ENCODE results near the gene AQP1.

The AQP1 gene

DNA sequence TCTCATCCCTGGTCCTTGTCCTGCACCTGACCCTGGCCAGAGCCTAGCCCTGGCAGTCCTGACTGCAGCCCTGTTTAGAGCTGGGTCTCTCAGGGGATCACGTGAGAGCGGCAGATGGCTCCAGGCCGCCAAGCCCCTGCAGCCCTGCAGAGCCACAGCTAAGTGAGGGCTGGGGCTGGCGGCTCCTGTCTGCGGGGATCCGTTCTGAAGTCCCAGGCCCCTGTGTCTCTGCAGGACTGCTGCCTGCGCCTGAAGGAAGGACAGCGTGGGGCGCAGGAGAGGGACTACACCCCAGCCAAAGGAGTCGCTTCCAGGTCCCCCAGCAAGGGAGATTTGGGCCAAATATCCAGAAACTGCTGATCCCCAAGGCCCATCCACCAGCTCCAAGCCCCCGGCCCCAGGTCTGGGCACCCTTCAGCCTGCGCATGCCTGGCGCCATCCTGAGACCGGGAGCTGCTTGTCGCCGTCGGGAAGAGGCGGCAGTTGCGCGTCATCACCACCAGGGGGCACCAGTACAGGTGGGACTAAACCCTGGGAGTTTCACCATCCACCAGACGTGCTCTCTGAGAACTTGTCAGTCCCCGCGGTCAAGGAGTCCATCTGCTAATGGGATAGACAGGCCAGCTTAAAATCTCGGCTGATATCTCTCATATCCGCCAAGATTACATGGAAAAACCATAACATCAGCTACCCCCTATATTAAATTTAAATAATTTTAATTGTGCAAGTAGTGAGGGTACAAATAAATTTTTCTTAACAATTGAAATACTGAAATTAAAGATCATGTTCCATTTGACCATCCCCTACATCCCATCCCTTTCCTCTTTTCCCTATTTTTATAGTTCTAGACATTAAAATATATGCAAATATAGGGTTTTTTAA, 27.0 kb downstream of the AQP1 start:
- peak; percentile 97 for DNase-seq

DNA sequence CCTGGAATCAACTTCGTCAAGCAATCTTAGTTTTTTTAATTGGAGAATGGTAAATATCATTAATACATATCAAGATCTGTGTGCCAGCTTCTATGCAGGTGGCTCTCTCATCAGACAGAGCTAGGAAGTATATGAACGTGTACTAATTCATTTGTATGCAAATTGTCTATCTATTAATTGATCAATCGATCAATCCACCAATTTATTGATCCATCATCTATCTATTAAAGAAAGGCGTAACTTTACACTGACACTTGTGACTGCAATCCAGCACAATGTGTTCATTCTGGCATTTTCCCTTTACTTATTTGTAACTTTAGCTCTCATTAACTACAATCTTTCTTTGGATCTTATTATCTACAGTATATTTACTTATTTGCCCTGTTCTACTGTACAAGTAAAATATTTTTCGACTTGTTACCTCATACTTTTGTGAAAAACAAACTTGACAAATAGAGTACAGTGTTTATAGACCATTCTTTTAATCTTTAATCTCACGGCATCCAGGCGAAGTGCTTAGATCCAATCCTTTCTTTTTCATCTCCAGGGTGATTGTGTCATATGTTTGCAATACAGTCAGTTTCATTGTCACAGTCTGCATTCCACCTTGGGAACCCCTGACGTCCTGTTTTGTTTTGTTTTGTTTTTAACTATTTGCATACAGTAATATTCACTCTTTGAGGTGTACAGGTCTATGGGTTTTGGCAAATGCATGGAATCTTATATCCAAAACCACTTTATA, 30.1 kb downstream of the AQP1 start:
- DNase-seq: no peak

GRCh38 chr7:30950197-30950596, 38.5 kb downstream of the AQP1 start:
- no peak for DNase-seq

DNA sequence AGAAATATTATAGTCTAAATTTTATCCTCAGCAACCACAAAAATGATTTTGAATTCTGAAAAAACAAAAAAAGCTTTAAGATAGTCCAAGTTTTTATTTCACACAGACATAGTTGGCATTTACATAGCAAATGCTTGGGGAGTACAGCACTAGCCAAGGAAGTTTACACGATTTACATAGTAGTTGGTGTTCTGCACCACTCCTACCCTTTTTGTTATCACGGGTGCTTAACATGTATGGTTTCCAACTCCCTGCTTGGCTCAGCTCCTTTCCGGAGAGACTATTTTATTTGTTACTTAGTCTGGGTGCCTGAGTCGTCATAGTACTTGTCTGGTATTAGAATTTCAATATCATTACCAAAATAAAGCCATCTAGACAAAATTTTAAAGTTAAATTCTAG, 43.3 kb downstream of the AQP1 start:
- DNase-seq: no peak

- DNase-seq: no peak
Observed at GRCh38 chr7:30956704-30957103, 45.1 kb downstream of the AQP1 start.

GRCh38 chr7:30963842-30964241, 52.2 kb downstream of the AQP1 start, which contains the start of gene GHRHR:
Gene GHRHR (plus strand): TSS chr7:30963953. CDS start chr7:30964069, 116 bp downstream.
- no peak for DNase-seq

DNA sequence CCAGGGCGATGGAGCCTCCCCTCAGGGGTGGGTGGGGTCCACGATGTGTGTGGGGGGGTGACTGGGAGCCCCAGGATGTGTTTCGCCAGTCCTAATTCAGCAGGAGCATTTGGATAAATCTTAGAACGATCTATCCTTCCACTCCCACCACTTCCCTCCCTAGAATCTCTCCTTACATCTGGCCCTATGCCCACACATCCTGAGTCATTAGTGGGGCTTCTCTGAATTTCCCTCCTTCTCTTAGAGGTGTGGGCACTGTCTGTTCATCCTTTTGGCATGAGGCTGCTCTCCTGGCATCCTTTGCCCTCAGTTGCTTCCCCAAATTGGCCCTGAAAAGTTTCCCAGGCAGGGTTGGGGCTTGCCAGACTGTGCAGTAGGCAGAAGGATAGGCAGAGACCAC, 53.7 kb downstream of the AQP1 start:
- no peak for DNase-seq

GRCh38 chr7:30965883-30966282, 54.2 kb downstream of the AQP1 start:
- DNase-seq: no peak

GRCh38 chr7:30968294-30968693, 56.6 kb downstream of the AQP1 start:
- DNase-seq: no peak

- DNase-seq: peak; percentile 49
Observed at GRCh38 chr7:30968747-30969603, 57.3 kb downstream of the AQP1 start.

DNA sequence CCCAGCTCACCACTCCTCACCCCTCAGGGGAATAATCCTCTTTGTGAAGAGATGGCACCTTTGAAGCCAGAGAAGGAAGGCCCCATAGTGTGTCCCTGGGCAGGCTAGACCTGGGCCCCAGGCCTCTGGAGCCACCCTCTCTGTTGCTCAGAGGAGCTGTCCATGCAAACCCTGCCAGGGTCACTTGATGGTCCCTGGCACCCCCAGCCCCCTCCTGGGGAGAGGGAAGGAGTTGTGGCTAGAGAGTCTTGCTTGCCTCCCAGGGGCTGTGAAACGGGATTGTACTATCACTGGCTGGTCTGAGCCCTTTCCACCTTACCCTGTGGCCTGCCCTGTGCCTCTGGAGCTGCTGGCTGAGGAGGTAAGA, 57.9 kb downstream of the AQP1 start:
- no peak for DNase-seq

DNA sequence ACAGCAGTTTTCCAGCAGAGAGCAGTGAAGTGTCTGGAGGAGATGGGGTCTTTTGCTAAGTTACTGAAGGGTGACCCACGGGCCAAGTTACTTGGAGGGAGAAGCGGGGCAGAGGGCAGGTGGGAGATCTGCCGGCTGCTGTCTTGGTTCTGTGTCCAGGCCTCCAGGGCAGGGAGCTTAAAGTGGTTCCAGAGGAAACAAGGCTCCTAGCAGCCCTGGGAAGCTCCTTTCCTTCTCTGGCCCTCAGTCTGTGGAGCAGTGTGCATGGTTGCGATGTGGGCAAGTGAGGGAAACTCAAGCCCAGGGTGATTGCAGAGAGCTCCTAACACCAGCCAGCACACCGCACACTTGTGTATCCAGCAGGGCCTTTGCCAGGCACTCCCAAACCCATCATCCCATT, 58.4 kb downstream of the AQP1 start:
- peak; percentile 43 for DNase-seq

DNA sequence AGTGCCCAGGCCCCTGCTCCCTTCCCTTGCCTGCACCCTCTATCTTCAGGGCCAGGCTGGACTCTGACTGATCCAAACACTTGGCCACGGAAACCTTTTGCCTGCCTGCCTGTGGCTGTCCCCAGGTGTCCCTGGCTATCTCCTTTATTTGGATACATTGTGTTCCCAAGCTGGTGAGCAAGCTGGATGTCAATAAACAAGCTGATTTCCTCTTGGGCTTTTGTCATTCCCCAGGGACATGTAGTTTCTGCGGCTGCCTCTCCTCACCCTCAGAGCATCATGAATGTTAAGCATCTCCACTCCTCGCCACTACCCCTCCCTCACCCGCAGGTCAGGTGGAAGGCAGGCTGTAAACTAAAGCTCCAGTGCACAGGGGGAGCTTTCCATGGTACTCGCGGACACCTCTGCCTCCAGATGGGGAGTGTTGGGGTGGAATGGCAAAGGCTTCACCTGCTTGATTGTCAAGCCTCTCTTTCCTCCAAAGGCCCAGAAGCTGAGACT, 59.0 kb downstream of the AQP1 start:
- peak; percentile 62 for DNase-seq

DNA sequence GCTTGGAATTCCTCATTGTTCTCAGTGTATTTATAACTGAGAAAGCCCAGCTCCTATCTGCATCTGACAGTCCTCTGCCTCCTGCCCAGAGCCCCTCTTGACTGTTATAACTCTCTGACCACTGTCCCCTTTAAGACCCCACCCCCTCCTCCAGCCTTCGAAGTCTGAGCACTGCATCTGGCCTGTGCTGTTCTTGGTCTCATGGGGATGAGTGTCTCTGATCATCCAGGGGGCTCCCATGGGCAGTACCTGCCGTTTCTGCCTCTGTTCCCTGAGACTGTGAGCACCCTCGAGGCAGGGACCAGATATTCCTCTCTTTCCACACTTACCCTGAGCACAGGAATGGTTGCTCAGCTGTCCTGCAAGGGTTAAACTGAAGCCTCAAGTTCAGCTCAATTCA, 59.8 kb downstream of the AQP1 start:
- DNase-seq: peak; percentile 43

GRCh38 chr7:30971840-30972563, 60.3 kb downstream of the AQP1 start:
- DNase-seq: peak; percentile 33

DNA sequence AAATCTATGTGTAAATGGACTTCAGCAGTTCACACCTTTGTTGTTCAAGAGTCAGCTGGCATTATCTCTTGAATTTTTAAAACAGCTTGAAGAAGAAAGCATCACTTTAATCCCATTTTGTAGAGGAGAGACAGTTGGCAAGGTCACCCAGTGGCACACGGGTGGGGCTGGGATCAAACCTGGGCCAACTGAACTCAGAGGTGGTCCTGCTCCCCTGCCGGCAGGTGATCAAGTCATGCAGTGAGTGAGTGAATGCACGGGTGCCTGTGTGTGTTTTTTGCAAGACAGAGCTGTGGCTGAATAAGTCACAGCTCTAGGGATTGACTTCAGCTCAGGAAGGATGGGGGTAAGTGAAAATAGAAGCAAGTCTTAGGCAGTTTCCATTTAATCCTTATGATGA, 61.6 kb downstream of the AQP1 start:
- no peak for DNase-seq

- DNase-seq: peak; percentile 47
Observed at GRCh38 chr7:30973791-30974604, 62.3 kb downstream of the AQP1 start.

DNA sequence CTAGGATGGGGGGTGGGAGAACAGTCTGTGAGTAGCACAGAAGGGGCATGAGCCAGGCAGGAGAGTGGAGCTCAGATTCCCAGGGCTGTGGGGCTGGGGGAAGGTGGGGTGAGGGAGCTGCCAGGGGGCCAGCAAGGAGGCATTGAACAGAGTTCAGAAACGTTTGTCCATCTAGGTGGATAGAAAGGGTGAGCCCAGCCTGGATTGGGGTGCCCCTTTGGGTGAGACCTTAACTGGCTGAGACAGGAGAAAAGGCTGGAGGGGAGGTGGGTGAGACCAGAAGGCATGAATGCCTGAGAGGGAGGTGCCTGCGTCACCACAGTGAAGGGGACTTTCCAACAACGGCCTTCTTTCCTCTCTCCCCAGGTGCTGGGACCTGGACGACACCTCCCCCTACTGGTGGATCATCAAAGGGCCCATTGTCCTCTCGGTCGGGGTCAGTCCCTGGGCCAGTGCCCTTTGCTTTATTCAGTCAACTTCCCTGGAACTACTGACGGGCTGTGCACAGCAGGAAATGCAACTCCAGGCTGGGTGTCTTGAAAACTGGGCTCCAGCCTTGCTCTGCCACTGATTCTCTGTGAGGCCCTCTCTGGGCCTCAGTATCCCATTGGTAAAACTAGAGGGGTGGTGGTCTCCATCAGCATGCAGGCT, 63.1 kb downstream of the AQP1 start:
- peak; percentile 88 for DNase-seq

Data from islet precursor cell (in vitro differentiated cells).